Fibroblast of lung (primary cell): ENCODE data around the gene ZSWIM7.

Experiments
- EZH2 ChIP-seq: IDR thresholded peaks from 2 replicates; pipeline ENCODE4 v1.5.1; 2012; ENCODE audit warnings: low read length, control low read depth, mild to moderate bottlenecking; ENCODE audit errors: missing control alignments
- TF ChIP-seq, protein P1 (sequence below), 2 donors: IDR thresholded peaks in 1 of 2; conservative IDR thresholded peaks in 1 of 2; 1 replicate in 1 of 2; 2 replicates in 1 of 2; pipeline ENCODE4 v1.5.1; 2011 to 2012; ENCODE audit warnings: low read length in 2 of 2, control low read depth in 1 of 2, inconsistent platforms in 1 of 2, low read depth in 1 of 2, mild to moderate bottlenecking in 1 of 2

- TF ChIP-seq, protein P1, sequence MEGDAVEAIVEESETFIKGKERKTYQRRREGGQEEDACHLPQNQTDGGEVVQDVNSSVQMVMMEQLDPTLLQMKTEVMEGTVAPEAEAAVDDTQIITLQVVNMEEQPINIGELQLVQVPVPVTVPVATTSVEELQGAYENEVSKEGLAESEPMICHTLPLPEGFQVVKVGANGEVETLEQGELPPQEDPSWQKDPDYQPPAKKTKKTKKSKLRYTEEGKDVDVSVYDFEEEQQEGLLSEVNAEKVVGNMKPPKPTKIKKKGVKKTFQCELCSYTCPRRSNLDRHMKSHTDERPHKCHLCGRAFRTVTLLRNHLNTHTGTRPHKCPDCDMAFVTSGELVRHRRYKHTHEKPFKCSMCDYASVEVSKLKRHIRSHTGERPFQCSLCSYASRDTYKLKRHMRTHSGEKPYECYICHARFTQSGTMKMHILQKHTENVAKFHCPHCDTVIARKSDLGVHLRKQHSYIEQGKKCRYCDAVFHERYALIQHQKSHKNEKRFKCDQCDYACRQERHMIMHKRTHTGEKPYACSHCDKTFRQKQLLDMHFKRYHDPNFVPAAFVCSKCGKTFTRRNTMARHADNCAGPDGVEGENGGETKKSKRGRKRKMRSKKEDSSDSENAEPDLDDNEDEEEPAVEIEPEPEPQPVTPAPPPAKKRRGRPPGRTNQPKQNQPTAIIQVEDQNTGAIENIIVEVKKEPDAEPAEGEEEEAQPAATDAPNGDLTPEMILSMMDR (conservative IDR thresholded peaks at IDR 0.05 in 1 of 2, IDR thresholded peaks at IDR 0.05 in 1 of 2; ENCODE audit: low read depth in 1 of 2, low read length in 2 of 2), result no peak
- no peak for TF ChIP-seq EZH2
These were observed 35.8 kb downstream of the ZSWIM7 start for GRCh38 chr17:15963670-15964110.
